ENCODE data around the gene ALKBH8. TPM values are rescaled to one million over a fixed set of nuclear protein-coding genes. Genes with fewer than 3 reads are reported as not detected.
"Not testable (repeated sequence)": the region's sequence is repeated elsewhere in the genome, so short reads cannot be mapped to it uniquely, and the experiment has no call there.

Gene ALKBH8
- total and polyA plus RNA-seq, 4 donors = 8.4 to 12.0 (median 11.3) TPM

DNA sequence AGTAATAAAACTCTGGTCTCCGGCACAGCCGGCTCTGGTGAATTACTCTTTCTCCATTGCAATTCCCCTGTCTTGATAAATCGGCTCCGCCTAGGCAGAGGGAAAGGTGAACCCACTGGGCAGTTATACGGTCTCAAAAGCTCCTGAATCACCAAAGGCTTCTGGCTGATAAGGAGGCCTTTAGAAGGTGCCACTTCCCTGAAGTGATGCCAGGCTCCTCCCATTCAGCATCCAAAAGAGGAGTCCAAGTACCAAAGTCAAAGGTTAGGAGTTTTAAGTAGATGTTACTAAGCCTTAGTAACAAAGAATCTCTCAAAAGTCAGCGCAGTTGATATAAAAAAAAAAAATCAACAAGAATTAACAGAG is 11.8 kb upstream of the ALKBH8 start:
- Histone ChIP-seq H3K27ac (ENCODE audit: low read depth, low read length) (no peak overlapping the region), H3K36me3 (ENCODE audit: control insufficient read depth, insufficient read depth, low read length) (no peaks in the 10 kb centered on the region), H3K4me1 (ENCODE audit: control insufficient read depth, insufficient read depth, low read length) (no peaks in the 10 kb centered on the region), H3K27me3 (ENCODE audit: control insufficient read depth, insufficient read depth, low read length) (no peaks in the 10 kb centered on the region), H3K4me3 (ENCODE audit: low read depth, low read length) (no peak overlapping the region), H3K9me3 (ENCODE audit: control insufficient read depth, insufficient read depth, low read length) (no peaks in the 10 kb centered on the region)
- WGBS (ENCODE audit: insufficient coverage) = 83% methylated on average over 3 of the region's 6 CpGs
- no peak for DNase-seq (ENCODE audit: low read depth in 4 of 6, low spot score in 6 of 6)

DNA sequence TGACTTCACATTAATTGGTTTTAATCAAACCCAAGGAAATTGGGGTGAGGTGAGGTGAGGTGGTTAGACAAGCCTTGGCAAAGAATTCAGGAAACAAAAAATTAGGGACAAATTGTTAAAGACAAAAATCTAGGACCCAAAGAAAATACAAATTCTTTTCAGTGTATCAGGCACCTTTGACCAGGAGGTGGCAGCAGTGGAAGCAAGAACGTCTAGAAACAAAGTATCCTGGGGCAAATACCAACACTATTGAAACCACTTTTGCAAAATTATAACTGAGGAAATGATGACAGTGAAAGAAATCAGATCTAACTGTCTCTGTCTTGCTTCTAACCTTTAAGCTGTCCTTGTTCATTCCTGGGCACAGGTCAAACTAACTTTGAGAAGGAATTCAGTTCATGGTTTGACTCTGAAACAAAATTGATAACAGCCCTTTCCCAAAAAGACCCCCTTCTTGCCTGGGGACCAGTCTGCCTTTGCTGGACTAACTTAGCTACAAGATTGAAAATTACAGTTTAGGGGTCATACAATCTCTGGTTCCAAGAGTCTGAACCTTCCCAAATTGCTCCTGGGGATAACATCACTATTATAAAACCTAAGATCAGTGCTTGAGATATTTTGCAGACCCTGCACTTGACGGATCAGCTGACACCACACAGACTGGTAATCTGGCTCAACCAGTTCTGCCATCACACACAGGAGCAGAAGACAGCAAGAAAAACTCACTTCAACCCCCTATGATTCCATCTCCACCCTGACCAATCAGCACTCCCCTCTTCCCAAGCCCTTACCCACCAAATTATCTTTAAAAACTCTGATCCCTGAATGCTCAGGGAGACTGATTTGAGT is 11.2 kb upstream of the ALKBH8 start:
- H3K4me3 ChIP-seq (ENCODE audit: low read depth, low read length); H3K27ac ChIP-seq (ENCODE audit: low read depth, low read length); H3K9me3 ChIP-seq (ENCODE audit: control insufficient read depth, insufficient read depth, low read length); H3K4me1 ChIP-seq (ENCODE audit: control insufficient read depth, insufficient read depth, low read length); H3K36me3 ChIP-seq (ENCODE audit: control insufficient read depth, insufficient read depth, low read length); H3K27me3 ChIP-seq (ENCODE audit: control insufficient read depth, insufficient read depth, low read length): not testable (repeated sequence)
- WGBS (ENCODE audit: insufficient coverage) = 79% methylated on average over 1 of the region's 2 CpGs
- peak in 4 of 6 donors; percentile 43 to 87 (median 62) for DNase-seq (ENCODE audit: low read depth in 4 of 6, low spot score in 6 of 6)

DNA sequence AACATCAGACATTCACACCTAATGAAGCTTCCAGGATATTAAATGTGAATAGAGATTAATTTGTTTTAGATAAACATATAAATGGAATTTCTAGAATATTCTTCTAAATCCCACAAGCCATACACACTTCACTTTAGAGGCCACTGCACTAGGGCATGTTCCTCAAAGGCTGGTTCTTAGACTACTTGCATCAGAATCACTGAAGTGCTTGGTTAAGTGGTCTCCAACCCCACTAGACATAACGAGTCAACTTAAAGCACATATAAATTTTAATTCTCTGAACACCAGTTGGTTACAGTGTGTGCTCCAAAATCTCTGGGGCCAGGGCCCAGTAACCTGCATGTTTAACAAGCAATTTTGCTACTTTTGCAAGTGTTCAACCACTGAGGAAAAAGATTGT is 7.9 kb upstream of the ALKBH8 start:
- Histone ChIP-seq H3K9me3 (ENCODE audit: control insufficient read depth, insufficient read depth, low read length) (no peaks in the 10 kb centered on the region), H3K36me3 (ENCODE audit: control insufficient read depth, insufficient read depth, low read length) (no peaks in the 10 kb centered on the region), H3K27me3 (ENCODE audit: control insufficient read depth, insufficient read depth, low read length) (no peaks in the 10 kb centered on the region), H3K4me1 (ENCODE audit: control insufficient read depth, insufficient read depth, low read length) (no peaks in the 10 kb centered on the region), H3K4me3 (ENCODE audit: low read depth, low read length) (no peak overlapping the region), H3K27ac (ENCODE audit: low read depth, low read length) (no peak overlapping the region)
- no CpG with 5 or more reads among the region's 1 CpG for WGBS (ENCODE audit: insufficient coverage)
- DNase-seq (ENCODE audit: low read depth in 4 of 6, low spot score in 6 of 6) = no peak

DNA sequence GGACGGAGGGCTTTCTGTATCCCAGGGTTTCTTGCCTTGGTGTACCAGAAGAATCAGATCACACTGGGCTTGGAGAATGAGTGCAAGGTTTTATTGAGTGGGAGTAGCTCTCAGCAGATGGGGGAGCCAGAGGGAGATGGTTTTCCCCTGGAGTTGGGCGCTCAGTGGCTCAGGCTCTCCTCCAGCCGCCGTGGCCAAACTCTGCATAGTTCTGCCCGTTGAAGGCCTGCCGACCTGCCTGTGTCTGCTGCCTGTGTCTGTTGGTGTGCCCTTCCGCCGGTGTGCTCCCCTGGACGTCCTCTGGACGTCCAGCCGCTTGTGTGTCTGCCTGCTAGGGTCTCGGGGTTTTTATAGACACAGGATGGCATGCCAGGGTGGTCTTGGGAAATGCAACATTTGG is 4.5 kb upstream of the ALKBH8 start:
- no peak overlapping the region for H3K27ac ChIP-seq (ENCODE audit: low read depth, low read length)
- no peaks in the 10 kb centered on the region for H3K9me3 ChIP-seq (ENCODE audit: control insufficient read depth, insufficient read depth, low read length)
- peaks cover 3% of the 10 kb centered on the region for H3K36me3 ChIP-seq (ENCODE audit: control insufficient read depth, insufficient read depth, low read length)
- no peak overlapping the region for H3K4me3 ChIP-seq (ENCODE audit: low read depth, low read length)
- H3K27me3 ChIP-seq (ENCODE audit: control insufficient read depth, insufficient read depth, low read length) = no peaks in the 10 kb centered on the region
- H3K4me1 ChIP-seq (ENCODE audit: control insufficient read depth, insufficient read depth, low read length) = peaks cover 3% of the 10 kb centered on the region
- DNase-seq (ENCODE audit: low read depth in 4 of 6, low spot score in 6 of 6) = no peak
- WGBS (ENCODE audit: insufficient coverage) = 83% methylated on average over 11 of the region's 12 CpGs

DNA sequence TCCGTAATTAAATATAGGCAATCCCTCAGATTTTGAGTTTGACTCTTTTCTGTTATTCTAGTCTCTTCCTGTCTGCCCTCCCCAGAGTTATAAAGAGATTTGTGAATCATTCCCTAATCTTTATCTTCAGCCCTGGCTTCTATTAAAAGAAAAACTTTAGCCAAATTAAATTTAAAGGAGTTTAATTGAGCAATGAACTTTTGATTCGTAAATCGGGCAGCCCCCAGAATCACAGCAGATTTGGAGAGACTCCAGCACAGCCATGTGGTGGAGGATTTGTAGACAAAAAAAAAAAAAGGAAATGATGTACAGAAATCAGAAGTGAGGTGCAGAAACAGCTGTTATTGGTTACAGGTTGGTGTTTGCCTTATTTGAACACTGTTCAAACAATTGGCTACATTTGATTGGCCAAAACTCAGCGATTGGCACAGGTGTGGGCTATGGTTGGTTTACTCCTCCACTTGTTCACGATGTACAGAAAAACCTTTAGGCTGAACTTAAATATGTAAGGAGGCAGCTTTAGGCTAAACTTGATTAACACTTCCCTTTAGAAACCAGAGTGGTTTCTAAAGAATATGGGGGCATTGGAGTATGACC is 2.3 kb upstream of the ALKBH8 start:
- H3K4me3 ChIP-seq (ENCODE audit: low read depth, low read length) = no peak overlapping the region
- no peak overlapping the region for H3K27ac ChIP-seq (ENCODE audit: low read depth, low read length)
- no peak for DNase-seq (ENCODE audit: low read depth in 4 of 6, low spot score in 6 of 6)
- H3K9me3 ChIP-seq (ENCODE audit: control insufficient read depth, insufficient read depth, low read length) = no peaks in the 10 kb centered on the region
- 80% methylated on average over 2 of the region's 5 CpGs for WGBS (ENCODE audit: insufficient coverage)
- H3K27me3 ChIP-seq (ENCODE audit: control insufficient read depth, insufficient read depth, low read length) = no peaks in the 10 kb centered on the region
- peaks cover 3% of the 10 kb centered on the region for H3K4me1 ChIP-seq (ENCODE audit: control insufficient read depth, insufficient read depth, low read length)
- H3K36me3 ChIP-seq (ENCODE audit: control insufficient read depth, insufficient read depth, low read length) = peaks cover 3% of the 10 kb centered on the region

DNA sequence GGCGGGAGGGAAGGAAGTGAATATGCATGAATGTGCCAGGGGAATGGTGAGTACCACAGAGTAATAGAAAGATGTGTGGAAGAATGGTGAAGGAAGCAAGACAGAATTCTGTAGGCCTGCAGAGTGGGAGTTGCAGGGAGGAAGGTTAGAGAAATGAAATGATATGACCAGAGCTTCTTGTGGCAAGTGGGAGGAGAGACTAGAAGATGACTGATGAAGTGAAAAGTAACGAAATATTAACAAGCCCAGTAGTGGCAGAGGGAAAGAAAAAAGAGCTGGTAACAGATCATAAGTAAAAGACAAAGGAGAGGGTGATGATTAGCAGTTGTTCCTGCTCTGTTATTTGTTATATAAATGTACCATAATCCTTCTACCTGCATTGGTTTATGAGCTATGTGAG is 1.0 kb upstream of the ALKBH8 start:
- Histone ChIP-seq H3K9me3 (ENCODE audit: control insufficient read depth, insufficient read depth, low read length) (no peaks in the 10 kb centered on the region), H3K4me3 (ENCODE audit: low read depth, low read length) (no peak overlapping the region), H3K4me1 (ENCODE audit: control insufficient read depth, insufficient read depth, low read length) (peaks cover 3% of the 10 kb centered on the region), H3K27ac (ENCODE audit: low read depth, low read length) (no peak overlapping the region), H3K36me3 (ENCODE audit: control insufficient read depth, insufficient read depth, low read length) (peaks cover 3% of the 10 kb centered on the region), H3K27me3 (ENCODE audit: control insufficient read depth, insufficient read depth, low read length) (no peaks in the 10 kb centered on the region)
- WGBS (ENCODE audit: insufficient coverage) = 75% methylated on average over 1 of the region's 2 CpGs
- no peak for DNase-seq (ENCODE audit: low read depth in 4 of 6, low spot score in 6 of 6)

DNA sequence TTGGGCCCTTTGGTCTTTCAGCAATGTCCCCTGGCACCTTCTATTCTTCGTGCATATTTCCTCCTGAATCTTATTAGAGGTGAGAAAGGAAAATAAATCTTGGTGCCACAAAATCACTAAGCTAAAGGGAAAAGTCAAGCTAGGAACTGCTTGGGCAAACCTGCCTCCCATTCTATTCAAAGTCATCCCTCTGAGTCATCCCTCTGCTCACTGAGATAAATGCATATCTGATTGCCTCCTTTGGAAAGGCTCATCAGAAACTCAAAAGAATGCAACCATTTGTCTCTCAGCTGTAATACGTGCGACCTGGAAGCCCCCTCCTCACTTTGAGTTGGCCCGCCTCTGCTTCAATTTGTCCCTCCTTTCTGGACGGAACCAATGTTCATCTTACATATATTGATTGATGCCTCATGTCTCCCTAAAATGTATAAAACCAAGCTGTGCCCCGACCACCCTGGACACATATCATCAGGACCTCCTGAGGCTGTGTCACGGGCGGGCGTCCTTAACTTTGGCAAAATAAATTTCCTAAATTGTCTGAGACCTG is 493 bp upstream of the ALKBH8 start:
- not testable (repeated sequence) for H3K9me3 ChIP-seq (ENCODE audit: control insufficient read depth, insufficient read depth, low read length); H3K27me3 ChIP-seq (ENCODE audit: control insufficient read depth, insufficient read depth, low read length); H3K4me1 ChIP-seq (ENCODE audit: control insufficient read depth, insufficient read depth, low read length); H3K36me3 ChIP-seq (ENCODE audit: control insufficient read depth, insufficient read depth, low read length); DNase-seq (ENCODE audit: low read depth in 4 of 6, low spot score in 6 of 6)
- 60% methylated on average over 7 of the region's 9 CpGs for WGBS (ENCODE audit: insufficient coverage)
- H3K27ac ChIP-seq (ENCODE audit: low read depth, low read length) = peak overlapping the region; percentile 75
- peak overlapping the region; percentile 91 for H3K4me3 ChIP-seq (ENCODE audit: low read depth, low read length)

DNA sequence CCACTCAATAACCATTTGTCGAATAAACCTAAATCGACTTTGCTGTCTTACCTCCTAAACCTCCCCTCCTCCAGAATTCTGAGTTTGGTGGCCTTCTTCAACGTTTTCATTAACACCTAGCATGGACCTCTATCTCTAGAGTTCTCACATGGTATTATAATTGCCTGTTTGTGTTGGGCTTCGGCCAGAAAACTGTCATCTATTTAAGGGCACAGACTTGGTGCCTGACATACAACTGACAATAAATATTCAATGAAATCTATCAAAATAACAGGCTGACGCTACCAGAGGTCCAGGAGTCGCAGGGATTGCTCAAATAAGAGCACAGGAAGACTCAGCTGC is 687 bp downstream of the ALKBH8 start:
- peak overlapping the region; percentile 91 for H3K4me3 ChIP-seq (ENCODE audit: low read depth, low read length)
- H3K4me1 ChIP-seq (ENCODE audit: control insufficient read depth, insufficient read depth, low read length) = peaks cover 3% of the 10 kb centered on the region
- H3K27me3 ChIP-seq (ENCODE audit: control insufficient read depth, insufficient read depth, low read length) = no peaks in the 10 kb centered on the region
- peaks cover 3% of the 10 kb centered on the region for H3K36me3 ChIP-seq (ENCODE audit: control insufficient read depth, insufficient read depth, low read length)
- 0% methylated on average over 2 of the region's 6 CpGs for WGBS (ENCODE audit: insufficient coverage)
- peak in 2 of 6 donors; percentile 19 to 63 for DNase-seq (ENCODE audit: low read depth in 4 of 6, low spot score in 6 of 6)
- H3K9me3 ChIP-seq (ENCODE audit: control insufficient read depth, insufficient read depth, low read length) = no peaks in the 10 kb centered on the region
- peak overlapping the region; percentile 75 for H3K27ac ChIP-seq (ENCODE audit: low read depth, low read length)

DNA sequence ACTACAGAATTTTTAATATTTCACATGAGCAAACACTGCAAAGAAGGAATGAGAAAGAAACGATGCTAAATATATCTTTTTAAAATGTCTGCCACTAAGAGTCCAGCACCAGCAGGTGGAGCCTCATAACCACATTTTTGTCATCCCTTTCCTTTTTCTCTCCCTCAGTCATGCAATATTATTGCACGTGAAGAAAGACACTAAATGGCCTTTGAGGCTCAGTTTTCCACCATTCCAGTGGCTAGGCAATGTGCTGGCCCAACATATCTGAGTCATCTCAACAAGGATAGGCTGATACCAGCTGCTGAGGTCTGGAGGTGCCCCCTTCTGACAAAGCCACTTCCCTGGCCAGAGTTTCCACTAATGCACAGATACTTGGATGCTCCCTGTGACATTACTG is 1.8 kb downstream of the ALKBH8 start:
- Histone ChIP-seq H3K9me3 (ENCODE audit: control insufficient read depth, insufficient read depth, low read length) (no peaks in the 10 kb centered on the region), H3K4me1 (ENCODE audit: control insufficient read depth, insufficient read depth, low read length) (peaks cover 3% of the 10 kb centered on the region), H3K27ac (ENCODE audit: low read depth, low read length) (no peak overlapping the region), H3K4me3 (ENCODE audit: low read depth, low read length) (no peak overlapping the region), H3K36me3 (ENCODE audit: control insufficient read depth, insufficient read depth, low read length) (peaks cover 3% of the 10 kb centered on the region), H3K27me3 (ENCODE audit: control insufficient read depth, insufficient read depth, low read length) (no peaks in the 10 kb centered on the region)
- 0% methylated on average over 1 of the region's 2 CpGs for WGBS (ENCODE audit: insufficient coverage)
- DNase-seq (ENCODE audit: low read depth in 4 of 6, low spot score in 6 of 6) = peak in 4 of 6 donors; percentile 35 to 91 (median 64)

Data from spinal cord (tissue), 10 donors.